GM12873 (cell line): ENCODE results near the gene RUNX2.

Source experiments
- CTCF ChIP-seq: IDR thresholded peaks from 2 replicates; pipeline ENCODE4 v1.5.1; 2012; ENCODE audit warnings: low read depth, mild to moderate bottlenecking, moderate library complexity, low read length, control low read depth; ENCODE audit not compliant: insufficient read depth; ENCODE audit errors: missing control alignments

The RUNX2 gene

DNA sequence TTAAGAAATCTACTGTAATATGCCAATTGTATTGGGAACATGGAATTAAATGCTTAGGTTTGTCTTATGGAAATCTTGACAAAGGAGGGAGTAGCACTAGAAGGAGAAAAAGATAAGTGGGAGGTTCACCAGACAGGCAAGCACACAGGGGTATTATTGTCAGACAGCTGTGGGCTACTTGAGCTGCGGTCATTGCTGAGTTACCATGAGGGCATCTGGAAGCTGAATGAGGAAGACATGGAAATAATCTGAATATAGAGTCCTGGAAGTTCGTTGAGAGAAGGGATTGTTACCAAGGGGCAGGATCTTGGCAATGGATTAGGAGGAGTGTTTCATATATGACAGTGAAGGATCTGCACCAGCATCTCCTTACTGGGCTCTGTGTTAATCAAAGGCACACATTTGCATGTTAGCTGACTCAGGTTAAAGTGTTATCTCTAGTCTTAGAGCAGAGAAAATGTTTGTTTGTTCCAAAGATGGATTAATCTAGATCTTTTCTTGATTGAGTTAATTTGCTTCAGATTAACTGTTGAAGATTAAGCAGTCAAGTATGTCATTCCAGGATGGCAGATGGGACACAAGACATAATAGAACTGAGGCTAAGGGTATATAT, 102.6 kb downstream of the RUNX2 start:
- TF ChIP-seq CTCF, result no peak

GRCh38 chr6:45431317-45432065, 103.4 kb downstream of the RUNX2 start:
- no peak for TF ChIP-seq CTCF

DNA sequence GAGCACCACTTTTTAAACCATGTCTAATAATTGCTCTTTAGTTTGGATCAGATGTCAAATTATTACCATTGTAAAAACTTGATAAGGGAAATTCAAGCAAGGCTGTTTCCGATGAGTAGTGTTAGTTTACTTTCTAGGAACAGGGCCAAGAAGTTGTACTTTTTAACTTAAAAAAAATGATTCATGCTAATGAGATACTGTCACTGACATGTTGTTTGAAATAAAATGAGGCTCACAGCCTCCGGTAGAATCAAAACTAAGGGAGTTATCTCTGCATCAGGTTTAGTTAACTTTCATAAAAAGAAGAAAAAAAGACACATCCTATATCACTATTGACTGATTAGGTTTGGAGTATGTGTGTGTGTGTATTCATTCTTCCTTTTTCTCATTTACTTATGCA, 104.8 kb downstream of the RUNX2 start:
- no peak for TF ChIP-seq CTCF

GRCh38 chr6:45433533-45434380, 105.6 kb downstream of the RUNX2 start:
- no peak for TF ChIP-seq CTCF

GRCh38 chr6:45434381-45434700, 106.2 kb downstream of the RUNX2 start:
- no peak for TF ChIP-seq CTCF

- TF ChIP-seq CTCF, result no peak
Observed at GRCh38 chr6:45436544-45437438, 108.7 kb downstream of the RUNX2 start.
